ENCODE results near the gene BPIFB1. TPM values are rescaled to one million over a fixed set of nuclear protein-coding genes. Genes with fewer than 3 reads are reported as not detected.

BPIFB1 gene
- total and polyA plus RNA-seq, 2 of the 8 experiments (the other 6 are each of a cell fraction or from before 2014, with no cell fraction given) = not detected

GRCh38 chr20:33240923-33241322 is 42.1 kb upstream of the BPIFB1 start (continued):
- TF ChIP-seq MAFK (IDR thresholded peaks at IDR 0.05; ENCODE audit: low read depth, low read length) (no peak), SP2 (IDR thresholded peaks at IDR 0.05; ENCODE audit: low read length) (no peak), ATF2 (IDR thresholded peaks at IDR 0.05; ENCODE audit: low read length) (no peak), TCF12 (IDR thresholded peaks at IDR 0.05; ENCODE audit: low read depth, low read length) (no peak), TEAD4 (IDR thresholded peaks at IDR 0.05; ENCODE audit: low read depth, low read length) (no peak)

Data from H1 (cell line).